Activated CD8-positive, alpha-beta memory T cell treated with anti-CD3 and anti-CD28 coated beads, Interleukin-2, amount 50 U/mL, for 24 hours (primary cell): ENCODE results near the gene KDM8.
"Not testable (repeated sequence)": the region's sequence is repeated elsewhere in the genome, so short reads cannot be mapped to it uniquely, and the experiment has no call there.

Experiments
- DNase-seq: peaks from one replicate; pipeline ENCODE4 v3.0.0-alpha.2; 2020; ENCODE audit errors: extremely low read depth

Gene KDM8

GRCh38 chr16:27243725-27244362 lies 40.5 kb downstream of the KDM8 start:
- DNase-seq: no peak

GRCh38 chr16:27244363-27244755 lies 41.0 kb downstream of the KDM8 start:
- DNase-seq: no peak

GRCh38 chr16:27245276-27246172 lies 42.2 kb downstream of the KDM8 start:
- no peak for DNase-seq

DNA sequence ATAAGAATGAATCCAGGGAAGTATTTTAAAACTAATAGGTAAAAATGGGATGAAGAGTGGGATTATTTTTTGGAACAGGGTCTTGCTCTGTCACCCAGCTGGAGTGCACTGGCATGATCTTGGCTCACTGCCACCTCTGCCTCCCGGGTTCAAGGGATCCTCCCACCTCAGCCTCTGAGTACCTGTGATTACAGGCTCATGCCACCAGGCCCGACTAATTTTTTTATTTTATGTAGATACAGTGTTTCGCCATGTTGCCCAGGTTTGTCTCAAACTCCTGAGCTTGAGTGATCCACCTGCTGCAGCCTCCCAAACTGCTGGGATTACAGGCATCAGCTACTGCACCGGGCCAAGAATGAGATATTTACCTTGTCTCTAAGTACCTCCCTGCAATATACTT lies 43.1 kb downstream of the KDM8 start:
- no peak for DNase-seq

GRCh38 chr16:27247076-27247475 lies 43.8 kb downstream of the KDM8 start:
- not testable (repeated sequence) for DNase-seq

DNA sequence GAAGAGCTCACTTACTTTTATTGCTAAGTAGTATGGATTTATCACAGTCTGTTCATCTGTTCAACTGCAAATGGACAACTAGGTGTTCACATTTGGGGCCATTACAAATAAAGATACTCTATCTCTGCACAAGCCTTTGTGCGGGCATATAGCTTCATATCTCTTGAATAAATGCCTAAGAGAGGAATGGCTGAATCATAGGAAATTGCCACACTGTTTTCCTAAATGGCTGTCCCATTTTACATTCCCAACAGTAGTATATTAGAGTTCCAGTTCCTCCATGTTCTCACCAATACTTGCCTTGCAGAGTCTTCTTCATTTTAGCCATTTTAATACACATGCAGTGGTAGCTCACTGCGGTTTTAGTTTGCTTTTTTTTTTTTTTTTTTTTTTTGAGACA lies 44.7 kb downstream of the KDM8 start:
- no peak for DNase-seq

DNA sequence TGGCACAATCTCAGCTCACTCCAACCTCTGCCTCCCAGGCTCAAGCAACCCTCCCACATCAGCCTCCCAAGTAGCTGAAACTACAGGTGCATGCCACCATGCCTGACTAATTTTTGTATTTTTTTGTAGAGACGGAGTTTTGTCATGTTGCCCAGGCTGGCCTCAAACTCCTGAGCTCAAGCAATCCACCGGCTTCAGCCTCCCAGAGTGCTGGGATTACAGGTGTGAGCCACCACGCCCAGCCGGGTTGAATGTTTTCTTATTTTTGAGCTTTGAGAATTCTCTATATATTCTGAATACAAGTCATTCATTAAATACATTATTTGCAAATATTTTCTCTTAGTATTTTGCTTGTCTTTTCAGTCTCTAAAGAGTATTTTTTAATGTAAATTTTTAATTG lies 45.6 kb downstream of the KDM8 start:
- DNase-seq: not testable (repeated sequence)

DNA sequence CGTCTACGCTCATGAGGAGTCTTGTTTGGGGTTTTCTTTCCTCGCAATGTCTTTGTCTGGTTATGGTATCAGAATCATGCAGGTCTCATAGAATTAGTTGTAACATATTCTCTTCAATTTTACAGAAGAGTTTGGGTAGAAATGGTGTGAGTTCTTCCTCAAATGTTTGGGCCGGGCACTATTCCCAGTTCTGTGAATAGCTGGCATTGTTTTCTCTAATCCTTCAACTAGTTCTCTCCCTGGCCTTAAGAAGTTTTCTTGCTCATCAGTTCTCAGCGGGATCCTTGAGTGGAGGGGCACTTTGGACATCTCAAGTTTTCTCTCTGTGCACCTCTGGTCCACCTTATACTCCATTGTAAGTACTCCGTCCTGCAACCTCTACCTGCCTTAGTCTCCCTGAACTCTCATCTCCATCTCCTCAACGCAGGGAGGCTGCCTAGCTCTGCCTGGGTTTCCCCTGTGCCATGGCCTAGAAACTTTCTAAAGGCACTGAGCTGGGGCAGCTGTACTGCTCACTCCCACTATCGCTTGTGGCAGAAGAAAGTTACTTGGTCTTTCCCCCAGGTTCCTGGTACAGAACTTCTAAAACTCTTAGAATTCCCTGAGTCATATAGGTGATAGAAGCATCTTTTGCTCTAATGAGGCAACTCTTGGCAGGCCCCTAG lies 48.3 kb downstream of the KDM8 start:
- DNase-seq: no peak

GRCh38 chr16:27252206-27252585 lies 48.9 kb downstream of the KDM8 start:
- DNase-seq: no peak

DNA sequence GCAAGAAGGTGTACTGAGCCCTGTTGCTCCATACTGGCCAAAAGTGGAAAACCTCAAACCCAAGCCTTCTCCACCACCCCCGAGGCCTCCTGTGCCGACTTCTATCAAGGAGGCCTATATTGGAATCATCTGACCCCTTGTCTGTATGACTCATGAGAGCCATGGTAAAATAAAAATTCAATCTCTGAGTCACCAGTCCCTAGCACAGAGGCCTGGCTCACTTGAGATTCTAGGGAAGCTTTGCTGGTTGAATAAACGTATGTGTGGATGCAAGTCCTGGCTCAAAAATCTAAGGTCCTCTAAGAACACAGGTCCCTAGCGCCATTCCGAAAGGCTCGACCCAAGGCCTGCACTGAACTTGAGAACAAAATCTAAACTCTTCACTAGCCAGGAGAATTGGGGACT lies 50.2 kb downstream of the KDM8 start:
- DNase-seq: no peak

DNA sequence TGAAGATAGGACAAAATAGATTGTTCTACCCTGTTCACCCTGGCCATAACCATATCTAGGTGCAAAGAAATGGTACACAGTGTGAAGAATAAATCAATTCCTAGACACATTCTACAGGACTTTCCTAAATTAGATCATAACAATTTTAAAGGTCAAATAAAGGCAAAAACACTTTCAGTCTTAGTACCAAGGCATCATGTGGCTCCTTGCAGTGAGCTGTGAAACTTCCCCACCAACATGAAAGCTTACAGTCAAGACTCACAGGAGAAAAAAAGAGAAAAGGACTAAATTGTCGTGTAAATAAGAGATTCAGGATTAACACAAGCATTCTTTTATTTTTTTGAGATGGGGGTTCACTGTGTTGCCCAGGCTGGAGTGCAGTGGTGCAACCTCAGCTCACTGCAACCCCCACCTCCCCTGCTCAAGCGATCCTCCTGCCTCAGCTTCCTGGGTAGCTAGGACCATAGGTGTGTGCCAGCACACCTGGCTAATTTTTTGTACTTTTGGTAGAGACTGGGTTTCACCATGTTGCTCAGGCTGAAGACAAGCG lies 51.0 kb downstream of the KDM8 start:
- DNase-seq: no peak

GRCh38 chr16:27256861-27257260 lies 53.5 kb downstream of the KDM8 start:
- no peak for DNase-seq

DNA sequence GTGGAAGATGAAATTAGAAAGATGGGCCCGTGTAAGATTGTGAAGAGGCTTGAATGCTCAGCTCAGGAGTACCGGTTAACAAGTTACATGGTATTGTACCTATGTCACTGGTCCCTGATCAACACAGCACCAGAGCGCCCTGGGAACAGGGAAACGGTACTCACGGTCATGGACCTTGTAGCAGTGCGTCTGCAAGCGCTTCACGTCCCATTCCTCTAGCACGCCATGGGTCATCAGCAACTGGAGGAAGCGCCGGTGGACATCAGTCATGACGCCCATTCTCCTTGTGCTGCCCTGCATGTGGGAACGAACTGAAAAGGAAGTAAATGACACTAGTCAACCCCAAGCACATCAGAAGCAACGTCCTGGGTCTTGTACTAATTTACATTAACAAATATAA lies 53.9 kb downstream of the KDM8 start:
- DNase-seq: no peak

- no peak for DNase-seq
Measured at GRCh38 chr16:27258241-27258734, 55.0 kb downstream of the KDM8 start.

- DNase-seq: no peak
Measured at GRCh38 chr16:27259710-27260109, 56.4 kb downstream of the KDM8 start.

DNA sequence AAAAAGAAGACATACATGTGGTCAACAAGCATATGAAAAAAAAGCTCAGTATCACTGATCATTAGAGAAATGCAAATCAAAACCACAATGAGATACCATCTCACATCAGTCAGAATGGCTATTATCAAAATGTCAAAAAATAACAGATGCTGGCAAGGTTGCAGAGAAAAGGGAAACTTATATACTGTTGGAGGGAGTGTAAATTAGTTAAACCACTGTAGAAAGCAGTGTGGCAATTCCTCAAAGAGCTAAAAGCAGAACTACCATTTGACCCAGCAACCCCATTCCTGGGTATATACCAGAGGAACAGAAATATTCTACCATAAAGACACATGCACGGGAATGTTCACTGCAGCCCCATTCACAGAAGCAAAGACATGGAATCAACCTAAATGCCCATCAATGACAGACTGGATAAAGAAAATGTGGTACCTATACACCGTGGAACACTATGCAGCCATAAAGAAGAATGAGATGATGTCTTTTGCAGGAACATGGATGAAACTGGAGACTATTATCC lies 59.6 kb downstream of the KDM8 start:
- DNase-seq: not testable (repeated sequence)

GRCh38 chr16:27264151-27264550 lies 60.8 kb downstream of the KDM8 start:
- DNase-seq: no peak

DNA sequence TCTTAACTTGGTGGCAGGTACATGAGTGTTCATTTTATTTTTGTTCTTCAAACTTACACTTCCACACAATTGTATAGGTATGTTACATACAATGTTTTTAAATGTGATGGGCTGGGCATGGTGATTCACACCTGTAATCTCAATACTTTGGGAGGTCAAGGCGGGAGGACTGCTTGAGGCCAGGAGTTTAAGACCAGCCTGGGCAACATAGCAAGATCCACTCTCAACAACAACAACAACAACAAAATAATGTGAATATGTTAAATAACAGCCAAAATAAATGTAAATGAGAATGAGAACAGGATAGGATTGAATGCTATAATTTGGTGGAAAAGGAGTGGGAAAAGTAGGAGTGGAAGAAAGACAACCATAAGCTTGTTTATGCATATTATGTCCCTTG lies 62.7 kb downstream of the KDM8 start:
- no peak for DNase-seq

DNA sequence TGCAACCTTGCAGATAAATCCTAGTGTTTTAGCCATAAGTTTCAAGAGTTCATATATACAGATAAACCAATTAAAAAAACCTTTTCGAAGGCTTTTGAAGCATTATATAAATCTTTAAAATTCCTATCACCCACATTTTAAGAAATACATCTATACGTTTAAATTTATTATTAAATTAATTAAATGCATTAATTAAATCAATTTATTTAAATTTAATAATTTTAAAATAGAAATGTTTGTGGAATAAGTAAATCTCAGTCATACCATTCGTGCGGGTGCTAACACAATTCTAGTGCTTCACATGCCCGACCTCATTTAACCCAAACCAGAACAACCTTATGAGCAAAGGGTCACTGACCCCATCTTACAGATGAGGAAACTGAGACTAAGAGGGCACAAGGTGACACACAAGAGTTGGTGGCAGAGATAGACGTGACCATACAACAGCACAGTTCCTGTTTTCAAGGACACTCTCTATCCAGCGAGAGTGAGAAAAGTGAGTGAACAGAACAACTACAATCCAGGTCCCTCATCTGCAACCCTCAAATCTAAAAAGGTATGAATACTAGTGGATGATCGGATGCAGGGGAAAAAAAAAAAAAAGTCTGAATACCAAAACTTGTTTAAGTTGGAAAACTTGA lies 63.8 kb downstream of the KDM8 start:
- no peak for DNase-seq

DNA sequence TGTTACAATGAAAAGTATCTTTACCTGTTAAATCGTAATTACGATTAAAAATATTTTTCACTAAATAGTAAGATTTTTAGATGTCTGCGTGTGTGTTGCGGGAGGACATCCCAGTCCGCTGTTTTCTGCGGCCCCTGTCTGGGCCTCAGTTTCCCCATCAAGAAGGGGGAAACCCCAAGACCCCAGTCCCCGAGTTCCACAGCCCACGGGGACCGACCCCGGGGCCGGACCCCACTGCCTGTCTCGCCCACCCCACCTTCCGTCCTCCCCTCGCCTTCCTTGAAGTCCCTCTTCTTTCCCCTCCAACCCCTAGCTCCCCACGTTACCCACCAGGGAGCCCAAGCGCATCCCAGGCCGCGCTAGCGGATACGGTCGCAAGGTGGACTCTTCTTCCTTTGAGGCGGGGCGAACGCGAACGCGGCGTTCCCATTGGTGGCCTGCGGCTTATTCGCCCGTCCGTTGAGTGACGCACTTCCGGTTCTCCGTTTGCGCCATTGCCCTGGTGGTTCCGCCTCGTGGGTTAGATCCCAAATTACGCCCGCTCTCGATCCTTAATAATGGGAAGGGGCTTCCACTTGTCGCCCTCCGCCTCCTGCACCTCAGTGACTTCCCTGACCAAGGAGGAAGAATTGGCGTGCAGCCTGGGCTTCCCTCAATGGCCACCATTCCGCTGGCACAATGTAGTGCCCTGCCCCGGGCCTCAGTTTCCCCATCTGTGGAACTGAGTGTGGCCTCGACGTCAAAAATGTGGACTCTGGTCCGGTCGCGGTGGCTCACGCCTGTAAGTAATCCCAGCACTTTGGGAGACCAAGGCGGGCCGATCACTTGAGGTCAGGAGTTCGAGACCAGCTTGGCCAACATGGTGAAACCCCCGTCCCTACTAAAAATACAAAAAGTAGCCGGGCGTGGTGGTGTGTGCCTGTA lies 65.3 kb downstream of the KDM8 start, which contains the start of gene NSMCE1:
Gene NSMCE1 (minus strand): TSS at position 397 of the 924 bp plus-strand sequence. CDS start 11,202 bp downstream, outside the sequence.
- DNase-seq: peak; percentile 96
